Endothelial cell of umbilical vein (primary cell): ENCODE data around the gene MTMR6. TPM values are rescaled to one million over a fixed set of nuclear protein-coding genes. Genes with fewer than 3 reads are reported as not detected.

Experiments
- BruUV-seq: library from RNA; stranded (reverse); fragments of 400-500 nt; replicated peaks from 2 replicates; lab custom pipeline; 2021; lab: Mats Ljungman, UMichigan
- CTCF ChIA-PET: fragments of 300-600, 350-600 bp; sonication (Branson Sonifier 250); formaldehyde crosslinking; loops from one replicate; lab custom pipeline; 2021; ENCODE audit warnings: antibody characterized with exemption, inconsistent platforms; lab: Charles Lee
- POLR2A ChIA-PET: fragments of 300-600, 350-600 bp; sonication (Branson Sonifier 250); formaldehyde crosslinking; loops from one replicate; lab custom pipeline; 2021; ENCODE audit warnings: antibody characterized with exemption, inconsistent platforms; lab: Charles Lee
- DNase-seq: peaks from one replicate; pipeline ENCODE4 v3.0.0-alpha.2; 2011; ENCODE audit warnings: low read depth, low spot score
- FAIRE-seq: peaks from 2 replicates; lab custom pipeline; 2011; peaks lifted over from hg19 to GRCh38; lab: Jason Lieb, UNC
- H2AFZ ChIP-seq: 2 replicates; pipeline ENCODE4 v1.6.0; 2012; ENCODE audit warnings: low read depth, low read length, control low read depth, inconsistent platforms
- H3K27ac ChIP-seq: 2 replicates; pipeline ENCODE4 v1.5.1; 2011; ENCODE audit warnings: low read depth, mild to moderate bottlenecking, control low read depth, low read length, moderate library complexity; ENCODE audit not compliant: insufficient read depth
- H3K27me3 ChIP-seq, 2 experiments: 2 replicates each; pipeline versions ENCODE4 v1.6.0 to v1.6.1; 2011; ENCODE audit warnings: low read length in 2 of 2, mixed read lengths in 1 of 2; ENCODE audit not compliant: control insufficient read depth in 2 of 2, insufficient read depth in 2 of 2
- H3K36me3 ChIP-seq, 2 experiments: 2 replicates in 1 of 2; 3 replicates in 1 of 2; pipeline ENCODE4 v1.5.1; 2011; ENCODE audit warnings: low read length in 2 of 2, mild to moderate bottlenecking in 1 of 2, moderate library complexity in 1 of 2; ENCODE audit not compliant: control insufficient read depth in 2 of 2, insufficient read depth in 2 of 2; ENCODE audit errors: extremely low read depth in 1 of 2
- H3K4me1 ChIP-seq: 3 replicates; pipeline ENCODE4 v1.5.1; 2011; ENCODE audit warnings: mild to moderate bottlenecking, low read length; ENCODE audit not compliant: control insufficient read depth, insufficient read depth; ENCODE audit errors: extremely low read depth
- H3K4me2 ChIP-seq: 2 replicates; pipeline ENCODE4 v1.6.1; 2011; ENCODE audit warnings: low read length, control low read depth, mixed read lengths; ENCODE audit not compliant: insufficient read depth
- H3K4me3 ChIP-seq, 3 experiments: fragments of 200-600 bp in 1 of 3; sonication (generic), shearing (Covaris generic) in 1 of 3; replicated peaks in 1 of 3; 2 replicates each; pipeline ENCODE4 v1.5.1; 2011 to 2016; ENCODE audit warnings: control low read depth in 3 of 3, low read length in 3 of 3, mild to moderate bottlenecking in 2 of 3, inconsistent platforms in 1 of 3, low read depth in 1 of 3, moderate library complexity in 1 of 3; ENCODE audit not compliant: insufficient read depth in 1 of 3
- H3K79me2 ChIP-seq: 2 replicates; pipeline ENCODE4 v1.6.0; 2012; ENCODE audit warnings: low read length, inconsistent platforms; ENCODE audit not compliant: control insufficient read depth, insufficient read depth
- H3K9ac ChIP-seq: replicated peaks from 2 replicates; pipeline ENCODE3; 2011; ENCODE audit warnings: low read length, control low read depth; ENCODE audit not compliant: insufficient read depth; ENCODE audit errors: extremely low read depth
- H3K9me1 ChIP-seq: replicated peaks from 3 replicates; pipeline ENCODE4 v1.6.0; 2011; ENCODE audit warnings: mild to moderate bottlenecking, low read length; ENCODE audit not compliant: control insufficient read depth, insufficient read depth; ENCODE audit errors: extremely low read depth
- H3K9me3 ChIP-seq: replicated peaks from 2 replicates; pipeline ENCODE4 v1.5.1; 2012; ENCODE audit warnings: low read length, inconsistent platforms; ENCODE audit not compliant: control insufficient read depth, insufficient read depth
- H4K20me1 ChIP-seq: replicated peaks from 2 replicates; pipeline ENCODE3; 2011; ENCODE audit warnings: mild to moderate bottlenecking, low read length; ENCODE audit not compliant: control insufficient read depth, insufficient read depth; ENCODE audit errors: extremely low read depth
- CTCF ChIP-seq, 2 donors: IDR thresholded peaks; 1 replicate in 1 of 2; 2 replicates in 1 of 2; pipeline ENCODE4 v1.5.1; 2011; ENCODE audit warnings: low read length in 2 of 2, mild to moderate bottlenecking in 2 of 2, moderate library complexity in 2 of 2, control low read depth in 1 of 2, inconsistent platforms in 1 of 2, low read depth in 1 of 2; ENCODE audit not compliant: insufficient read depth in 1 of 2; ENCODE audit errors: extremely low read depth in 1 of 2
- EZH2 ChIP-seq: IDR thresholded peaks from 2 replicates; pipeline ENCODE4 v1.6.1; 2012; ENCODE audit warnings: borderline replicate concordance, low read depth, mild to moderate bottlenecking, moderate library complexity, low read length, inconsistent platforms; ENCODE audit not compliant: severe bottlenecking
- FOS ChIP-seq: IDR thresholded peaks from 2 replicates; pipeline ENCODE4 v1.6.1; 2011; ENCODE audit warnings: mild to moderate bottlenecking, low read length, moderate library complexity, borderline replicate concordance; ENCODE audit not compliant: insufficient read depth
- GATA2 ChIP-seq: IDR thresholded peaks from 2 replicates; pipeline ENCODE4 v1.7.0; 2011; ENCODE audit warnings: low read depth, mild to moderate bottlenecking, moderate library complexity, mixed read lengths, low read length; ENCODE audit not compliant: insufficient read length, insufficient read depth
- JUN ChIP-seq: IDR thresholded peaks from 2 replicates; pipeline ENCODE4 v1.6.1; 2011; ENCODE audit warnings: borderline replicate concordance, low read depth; ENCODE audit not compliant: insufficient read length, insufficient read depth
- MAX ChIP-seq: IDR thresholded peaks from 2 replicates; pipeline ENCODE4 v1.6.1; 2011; ENCODE audit not compliant: insufficient read depth, insufficient read length
- MYC ChIP-seq: IDR thresholded peaks from one replicate; pipeline ENCODE4 v1.6.1; 2011; ENCODE audit warnings: mild to moderate bottlenecking, low read depth, low read length
- POLR2A ChIP-seq: IDR thresholded peaks from 2 replicates; pipeline ENCODE4 v1.6.1; 2012; ENCODE audit warnings: low read depth, mild to moderate bottlenecking, control low read depth, low read length
- POLR2AphosphoS5 ChIP-seq: IDR thresholded peaks from 2 replicates; pipeline ENCODE4 v1.6.1; 2012; ENCODE audit warnings: low read depth, mild to moderate bottlenecking, control low read depth, low read length, moderate library complexity; ENCODE audit not compliant: insufficient read depth
- dilution Hi-C: fragments of 300-500 bp; cut with MboI; formaldehyde crosslinking; loops from one replicate; pipeline ENCODE4 v1.15.0; 2019; ENCODE audit warnings: low sequenced_read_pairs; ENCODE audit not compliant: extremely low pct_ligation_motif_present
- intact Hi-C: fragments of 100-400 bp; cut with micrococcal nuclease; formaldehyde crosslinking; loops from one replicate; pipeline ENCODE4 v1.10.0; 2022
- polyA plus RNA-seq, 4 experiments: library from polyadenylated mRNA; depleted of rRNA in 3 of 4; stranded (reverse) in 3 of 4; unstranded in 1 of 4; fragments of >200 nt; gene quantifications; 2 replicates each; pipeline versions ENCODE4 v1.2.1 to v1.2.3, GENCODE V29; 2011 to 2012; ENCODE audit warnings: missing spikeins in 1 of 4
- total RNA-seq: library from RNA; stranded (reverse); gene quantifications from 2 replicates; pipeline ENCODE4 v1.2.3, GENCODE V29; 2021

The MTMR6 gene
- total and polyA plus RNA-seq, 2 donors (not counting 3 experiments of a cell fraction or from before 2014, with no cell fraction given) = 10.2 to 20.9 TPM

DNA sequence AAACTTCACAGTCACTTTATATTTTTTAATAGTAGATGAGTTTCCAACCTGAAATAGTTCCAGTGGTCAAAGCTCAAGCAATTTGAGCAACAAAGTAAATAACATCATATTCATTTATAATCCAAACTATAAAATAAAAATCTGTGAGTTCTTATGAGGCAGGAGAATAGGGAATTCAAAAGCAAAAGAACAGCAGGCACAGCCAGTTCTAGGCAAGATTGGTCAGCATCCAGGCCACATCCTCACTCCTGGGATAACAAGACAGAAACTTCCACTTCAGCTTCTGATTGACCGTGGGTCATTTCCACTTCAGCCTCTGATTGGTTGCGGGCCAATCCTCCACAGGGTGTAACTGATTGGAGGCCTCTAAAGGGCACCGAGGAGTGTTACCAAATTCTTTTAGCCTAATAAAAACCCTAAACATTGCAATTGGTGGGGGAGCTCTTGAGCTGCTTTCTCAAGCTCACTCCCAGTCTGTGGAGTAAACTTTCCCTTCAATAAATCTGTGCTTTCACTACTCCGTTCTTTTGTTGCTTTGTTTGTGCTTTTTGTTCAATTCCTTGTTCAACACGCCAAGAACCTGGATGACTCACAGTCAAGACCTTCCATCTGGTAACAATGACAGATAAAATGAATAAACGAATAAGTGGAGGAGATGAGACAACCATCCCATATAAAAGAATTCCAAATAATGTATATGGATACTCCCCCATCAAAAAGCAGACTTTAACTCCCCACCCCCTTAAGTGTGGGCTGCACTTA, 72.6 kb downstream of the MTMR6 start:
- intact Hi-C loops = no loop called here
- no TSS peak for BruUV-seq
- H2AFZ ChIP-seq = no peak overlapping the region
- H3K36me3 ChIP-seq = no peaks in the 10 kb centered on the region
- no peaks in the 10 kb centered on the region for H3K9me3 ChIP-seq
- no peaks in the 10 kb centered on the region for H3K4me1 ChIP-seq
- no peak for FAIRE-seq
- H3K79me2 ChIP-seq = no peaks in the 10 kb centered on the region
- ChIA-PET CTCF (interaction anchor here (0.5 to 1.6 kb wide), 5 partner anchors 8 to 162 kb away, joined by 3 to 5 read pairs (median 4); no protein-coding TSS in a partner anchor), POLR2A (no interaction called here)
- dilution Hi-C loops = no loop called here
- DNase-seq = no peak
- no peak overlapping the region for H3K4me3 ChIP-seq
- H3K9ac ChIP-seq = no peak overlapping the region
- no peaks in the 10 kb centered on the region for H3K27me3 ChIP-seq
- H3K9me1 ChIP-seq = no peaks in the 10 kb centered on the region
- no peak overlapping the region for H3K27ac ChIP-seq
- no peak overlapping the region for H3K4me2 ChIP-seq
- no peak for TF ChIP-seq JUN
- no peak for TF ChIP-seq MYC
- no peak for TF ChIP-seq CTCF (IDR thresholded peaks at IDR 0.05; ENCODE audit: extremely low read depth in 1 of 2, insufficient read depth in 1 of 2, low read depth in 1 of 2, low read length in 2 of 2)
- no peak for TF ChIP-seq POLR2AphosphoS5
- TF ChIP-seq POLR2A = no peak
- no peak for TF ChIP-seq FOS
- no peak for TF ChIP-seq EZH2
- TF ChIP-seq GATA2 = no peak
- TF ChIP-seq MAX = no peak
- H4K20me1 ChIP-seq = no peaks in the 10 kb centered on the region
